NOMO-1 treated with DMSO at 0.1 percent for 48 hours (cell line): ENCODE results near the gene IL10RA.

Source experiments
- DNase-seq: peaks from one replicate; lab custom pipeline; 2025; ENCODE audit not compliant: unreplicated experiment; lab: John Stamatoyannopoulos, UW

IL10RA gene

DNA sequence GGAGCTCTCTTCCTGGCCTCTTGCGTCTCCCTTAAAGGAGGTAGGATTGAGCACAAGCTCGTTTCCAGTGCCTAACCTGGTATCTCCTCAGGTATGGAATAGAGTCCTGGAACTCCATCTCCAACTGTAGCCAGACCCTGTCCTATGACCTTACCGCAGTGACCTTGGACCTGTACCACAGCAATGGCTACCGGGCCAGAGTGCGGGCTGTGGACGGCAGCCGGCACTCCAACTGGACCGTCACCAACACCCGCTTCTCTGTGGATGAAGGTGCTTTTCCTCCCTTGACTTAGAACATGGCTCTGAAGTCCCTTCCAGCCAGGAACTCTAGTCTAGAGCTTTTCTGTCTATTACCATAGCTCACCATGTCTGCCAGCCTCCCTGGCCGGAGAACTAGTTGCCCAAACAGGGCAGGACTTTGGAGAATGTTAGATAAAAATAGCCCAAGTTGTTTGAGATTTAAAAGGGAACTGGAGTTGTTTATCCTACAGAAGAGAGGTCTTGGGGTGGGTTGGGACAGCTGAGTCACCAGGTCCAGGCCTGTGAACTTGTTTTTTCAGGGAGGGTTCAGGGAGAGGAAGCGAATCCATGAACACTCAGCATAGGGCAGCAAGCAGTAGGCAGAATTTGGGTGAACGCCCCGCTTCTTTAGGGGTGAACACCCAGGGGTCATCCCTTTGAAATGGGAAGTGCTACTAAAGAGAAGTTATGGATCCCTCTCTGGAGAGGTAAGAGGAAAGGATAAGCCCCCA lies 3.3 kb downstream of the IL10RA start:
- DNase-seq = no peak

DNA sequence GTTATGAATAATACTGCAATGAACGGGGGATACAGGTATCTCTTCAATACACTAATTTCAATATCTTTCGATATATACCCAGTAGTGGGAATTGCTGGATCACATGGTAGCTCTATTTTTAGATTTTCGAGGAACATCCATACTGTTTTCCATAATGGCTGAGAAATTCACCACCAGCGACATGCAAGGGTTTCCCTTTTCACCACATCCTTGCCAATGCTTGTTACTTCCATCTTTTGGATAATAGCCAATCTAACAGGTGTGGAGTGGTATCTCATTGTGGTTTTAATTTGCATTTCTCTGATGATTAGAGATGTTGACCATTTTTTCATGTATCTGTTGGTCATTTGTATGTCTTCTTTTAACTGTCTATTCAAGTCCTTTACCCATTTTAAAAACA lies 5.9 kb downstream of the IL10RA start:
- DNase-seq = no peak

DNA sequence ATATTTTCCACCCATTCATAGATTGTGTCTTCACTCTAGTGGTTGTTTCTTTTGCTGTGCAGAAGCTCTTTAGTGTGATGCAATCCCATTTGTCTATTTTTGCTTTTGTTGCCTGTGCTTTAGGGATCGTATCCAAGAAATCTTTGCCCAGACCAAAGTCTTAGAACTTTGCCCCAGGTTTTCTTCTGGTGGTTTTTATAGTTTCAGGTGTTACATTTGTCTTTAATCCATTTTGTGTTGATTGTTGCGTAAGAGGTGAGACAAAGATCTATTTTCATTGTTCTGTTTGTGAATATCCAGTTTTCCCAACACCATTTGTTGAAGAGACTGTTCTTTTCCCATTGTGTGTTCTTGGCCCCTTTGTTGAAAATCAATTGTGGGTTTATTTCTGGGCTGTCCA lies 6.4 kb downstream of the IL10RA start:
- DNase-seq = no peak

DNA sequence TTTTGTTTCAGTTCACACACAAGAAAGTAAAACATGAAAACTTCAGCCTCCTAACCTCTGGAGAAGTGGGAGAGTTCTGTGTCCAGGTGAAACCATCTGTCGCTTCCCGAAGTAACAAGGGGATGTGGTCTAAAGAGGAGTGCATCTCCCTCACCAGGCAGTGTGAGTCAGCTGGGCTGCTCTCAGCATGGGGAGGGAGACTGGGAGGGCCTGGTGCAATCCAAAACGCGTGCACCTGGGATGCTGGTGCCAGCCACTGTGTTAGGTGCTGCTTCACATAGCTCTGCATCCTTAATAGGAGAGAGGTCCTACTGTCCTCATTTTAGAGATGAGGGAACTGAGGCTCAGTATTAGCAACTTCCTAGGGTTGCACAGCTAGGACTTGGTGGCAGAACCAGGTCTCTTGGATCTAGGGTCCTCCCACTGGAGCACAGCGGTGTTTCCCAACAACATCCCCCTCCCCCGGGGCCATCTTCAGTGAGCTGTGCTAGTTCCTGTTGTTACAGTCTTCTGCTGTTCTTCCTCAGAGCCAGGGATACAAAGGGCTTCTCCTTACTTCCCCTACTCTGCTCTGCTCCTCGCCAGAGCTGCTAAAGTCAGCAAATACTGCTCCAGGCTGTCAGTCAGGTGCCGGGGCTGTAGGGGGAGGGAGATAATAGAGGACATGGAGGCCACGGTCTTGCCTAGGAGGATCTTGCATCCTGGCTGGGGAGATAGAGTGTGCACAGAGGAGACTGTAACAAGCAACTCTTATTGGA lies 8.0 kb downstream of the IL10RA start:
- DNase-seq = no peak

DNA sequence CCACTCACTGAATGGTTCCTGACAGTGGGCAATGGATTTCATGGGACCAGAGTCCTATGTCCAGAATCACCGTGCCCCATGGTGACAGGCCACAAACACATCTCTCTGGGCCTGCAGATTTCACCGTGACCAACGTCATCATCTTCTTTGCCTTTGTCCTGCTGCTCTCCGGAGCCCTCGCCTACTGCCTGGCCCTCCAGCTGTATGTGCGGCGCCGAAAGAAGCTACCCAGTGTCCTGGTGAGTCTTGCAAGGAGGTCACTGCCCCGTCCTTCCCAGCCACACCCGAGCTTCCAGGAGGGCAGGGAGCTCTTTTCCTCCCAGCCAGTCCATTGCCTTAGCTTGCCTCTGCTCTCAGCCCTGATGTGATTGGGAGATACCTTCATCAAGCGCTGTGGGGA lies 9.3 kb downstream of the IL10RA start:
- DNase-seq = no peak

DNA sequence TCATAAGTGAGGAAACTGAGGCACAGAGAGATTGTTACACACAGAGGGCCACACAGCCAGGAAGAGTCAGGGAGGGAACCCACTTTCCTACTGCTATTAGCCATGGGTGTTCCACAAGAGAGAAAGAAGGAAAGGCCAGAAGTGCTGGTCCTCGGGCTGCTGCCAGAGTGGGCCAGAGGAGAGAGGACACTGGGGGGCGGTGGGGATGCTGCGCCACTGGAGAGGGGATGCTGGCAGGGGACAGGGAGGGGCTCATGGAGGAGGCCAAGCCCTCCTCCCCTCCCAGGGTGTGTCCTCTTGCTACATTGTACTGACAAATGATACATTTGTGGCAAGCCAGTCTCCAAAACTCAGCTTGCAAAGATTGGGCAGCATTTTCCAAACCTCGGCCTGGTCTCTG lies 9.9 kb downstream of the IL10RA start:
- DNase-seq = no peak

DNA sequence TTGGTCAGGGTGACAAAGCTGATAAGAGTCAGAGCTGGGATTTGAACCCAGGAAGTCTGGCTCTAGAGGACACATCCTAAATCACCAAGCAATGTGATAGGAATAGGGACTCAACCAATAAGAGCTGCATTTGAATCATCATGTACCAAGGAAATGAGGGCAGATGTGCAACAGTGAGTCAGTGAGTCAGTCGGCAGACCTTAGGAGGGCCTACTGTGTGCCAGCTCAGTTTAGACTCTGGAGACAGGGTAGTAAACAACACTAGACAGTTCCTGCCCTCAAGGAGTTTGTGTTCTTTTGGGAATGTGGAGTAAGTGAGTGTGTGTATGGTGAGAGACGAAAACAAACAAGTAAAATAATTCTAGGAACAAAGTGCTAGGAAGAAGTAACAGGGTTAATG lies 11.2 kb downstream of the IL10RA start:
- DNase-seq = no peak

DNA sequence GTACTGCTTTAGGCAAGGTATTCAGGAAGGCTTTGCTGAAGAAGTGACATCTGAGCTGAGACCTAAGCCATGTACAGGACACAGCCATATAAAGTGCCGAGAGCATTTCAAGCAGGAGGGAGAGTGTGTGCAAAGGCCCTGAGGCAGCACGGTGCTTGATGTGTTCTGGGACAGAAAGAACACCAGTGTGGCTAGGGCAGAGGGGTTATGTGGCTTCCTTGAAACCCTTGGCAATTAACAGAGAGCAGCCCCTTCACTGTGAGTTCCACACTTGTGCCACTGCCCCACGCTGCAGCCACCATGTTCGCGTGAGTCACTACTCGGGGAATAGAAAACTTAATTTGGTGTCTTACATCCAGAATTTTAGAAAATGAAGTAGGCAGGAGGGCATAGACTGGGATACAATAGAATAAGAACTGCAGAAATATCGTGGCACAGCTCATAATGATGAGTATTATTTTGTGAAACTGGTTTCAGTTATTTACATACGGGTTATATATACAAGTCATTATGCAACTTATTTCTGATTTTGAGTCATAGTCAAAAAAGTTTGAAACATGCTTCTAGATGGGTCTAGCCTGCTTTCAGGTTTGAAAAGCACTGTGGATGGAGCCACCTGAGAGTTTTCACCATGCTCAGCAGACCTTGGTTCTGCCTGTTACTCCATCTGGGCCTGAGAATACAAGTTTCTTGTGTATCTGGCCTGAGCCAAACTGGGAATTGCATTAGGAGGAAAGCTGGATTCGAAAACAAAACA lies 11.8 kb downstream of the IL10RA start:
- DNase-seq = no peak

DNA sequence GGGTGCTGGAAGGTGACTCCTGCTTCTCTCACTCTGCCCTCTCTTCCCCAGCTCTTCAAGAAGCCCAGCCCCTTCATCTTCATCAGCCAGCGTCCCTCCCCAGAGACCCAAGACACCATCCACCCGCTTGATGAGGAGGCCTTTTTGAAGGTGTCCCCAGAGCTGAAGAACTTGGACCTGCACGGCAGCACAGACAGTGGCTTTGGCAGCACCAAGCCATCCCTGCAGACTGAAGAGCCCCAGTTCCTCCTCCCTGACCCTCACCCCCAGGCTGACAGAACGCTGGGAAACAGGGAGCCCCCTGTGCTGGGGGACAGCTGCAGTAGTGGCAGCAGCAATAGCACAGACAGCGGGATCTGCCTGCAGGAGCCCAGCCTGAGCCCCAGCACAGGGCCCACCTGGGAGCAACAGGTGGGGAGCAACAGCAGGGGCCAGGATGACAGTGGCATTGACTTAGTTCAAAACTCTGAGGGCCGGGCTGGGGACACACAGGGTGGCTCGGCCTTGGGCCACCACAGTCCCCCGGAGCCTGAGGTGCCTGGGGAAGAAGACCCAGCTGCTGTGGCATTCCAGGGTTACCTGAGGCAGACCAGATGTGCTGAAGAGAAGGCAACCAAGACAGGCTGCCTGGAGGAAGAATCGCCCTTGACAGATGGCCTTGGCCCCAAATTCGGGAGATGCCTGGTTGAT lies 12.6 kb downstream of the IL10RA start:
- no peak for DNase-seq

DNA sequence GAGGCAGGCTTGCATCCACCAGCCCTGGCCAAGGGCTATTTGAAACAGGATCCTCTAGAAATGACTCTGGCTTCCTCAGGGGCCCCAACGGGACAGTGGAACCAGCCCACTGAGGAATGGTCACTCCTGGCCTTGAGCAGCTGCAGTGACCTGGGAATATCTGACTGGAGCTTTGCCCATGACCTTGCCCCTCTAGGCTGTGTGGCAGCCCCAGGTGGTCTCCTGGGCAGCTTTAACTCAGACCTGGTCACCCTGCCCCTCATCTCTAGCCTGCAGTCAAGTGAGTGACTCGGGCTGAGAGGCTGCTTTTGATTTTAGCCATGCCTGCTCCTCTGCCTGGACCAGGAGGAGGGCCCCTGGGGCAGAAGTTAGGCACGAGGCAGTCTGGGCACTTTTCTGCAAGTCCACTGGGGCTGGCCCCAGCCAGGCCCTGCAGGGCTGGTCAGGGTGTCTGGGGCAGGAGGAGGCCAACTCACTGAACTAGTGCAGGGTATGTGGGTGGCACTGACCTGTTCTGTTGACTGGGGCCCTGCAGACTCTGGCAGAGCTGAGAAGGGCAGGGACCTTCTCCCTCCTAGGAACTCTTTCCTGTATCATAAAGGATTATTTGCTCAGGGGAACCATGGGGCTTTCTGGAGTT lies 13.3 kb downstream of the IL10RA start:
- DNase-seq = no peak

DNA sequence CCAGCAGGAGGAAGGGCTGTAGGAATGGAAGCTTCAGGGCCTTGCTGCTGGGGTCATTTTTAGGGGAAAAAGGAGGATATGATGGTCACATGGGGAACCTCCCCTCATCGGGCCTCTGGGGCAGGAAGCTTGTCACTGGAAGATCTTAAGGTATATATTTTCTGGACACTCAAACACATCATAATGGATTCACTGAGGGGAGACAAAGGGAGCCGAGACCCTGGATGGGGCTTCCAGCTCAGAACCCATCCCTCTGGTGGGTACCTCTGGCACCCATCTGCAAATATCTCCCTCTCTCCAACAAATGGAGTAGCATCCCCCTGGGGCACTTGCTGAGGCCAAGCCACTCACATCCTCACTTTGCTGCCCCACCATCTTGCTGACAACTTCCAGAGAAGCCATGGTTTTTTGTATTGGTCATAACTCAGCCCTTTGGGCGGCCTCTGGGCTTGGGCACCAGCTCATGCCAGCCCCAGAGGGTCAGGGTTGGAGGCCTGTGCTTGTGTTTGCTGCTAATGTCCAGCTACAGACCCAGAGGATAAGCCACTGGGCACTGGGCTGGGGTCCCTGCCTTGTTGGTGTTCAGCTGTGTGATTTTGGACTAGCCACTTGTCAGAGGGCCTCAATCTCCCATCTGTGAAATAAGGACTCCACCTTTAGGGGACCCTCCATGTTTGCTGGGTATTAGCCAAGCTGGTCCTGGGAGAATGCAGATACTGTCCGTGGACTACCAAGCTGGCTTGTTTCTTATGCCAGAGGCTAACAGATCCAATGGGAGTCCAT lies 14.1 kb downstream of the IL10RA start:
- no peak for DNase-seq

DNA sequence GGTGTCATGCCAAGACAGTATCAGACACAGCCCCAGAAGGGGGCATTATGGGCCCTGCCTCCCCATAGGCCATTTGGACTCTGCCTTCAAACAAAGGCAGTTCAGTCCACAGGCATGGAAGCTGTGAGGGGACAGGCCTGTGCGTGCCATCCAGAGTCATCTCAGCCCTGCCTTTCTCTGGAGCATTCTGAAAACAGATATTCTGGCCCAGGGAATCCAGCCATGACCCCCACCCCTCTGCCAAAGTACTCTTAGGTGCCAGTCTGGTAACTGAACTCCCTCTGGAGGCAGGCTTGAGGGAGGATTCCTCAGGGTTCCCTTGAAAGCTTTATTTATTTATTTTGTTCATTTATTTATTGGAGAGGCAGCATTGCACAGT lies 14.6 kb downstream of the IL10RA start:
- no peak for DNase-seq

DNA sequence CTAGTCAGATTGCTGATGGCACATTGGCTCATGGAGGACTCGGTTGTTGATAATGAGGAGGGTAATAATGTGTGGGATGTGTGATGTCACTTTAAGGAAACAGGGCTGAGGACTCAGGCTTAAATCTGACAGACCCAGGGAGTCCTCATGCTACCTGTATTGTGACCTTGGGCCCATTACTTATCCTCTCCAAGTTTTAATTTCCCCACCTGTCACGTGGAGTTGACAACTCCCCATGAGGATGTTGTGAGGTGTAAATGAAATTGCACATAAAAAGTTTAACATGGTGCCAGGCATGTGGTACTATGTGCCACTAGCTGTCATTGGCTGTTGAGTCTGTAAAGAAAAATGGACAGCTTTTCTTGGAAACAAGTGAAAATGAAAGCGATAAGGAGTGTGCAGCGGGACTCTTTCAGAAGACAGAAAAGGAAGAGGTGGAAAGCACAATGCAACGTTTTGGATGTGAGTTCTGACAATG lies 15.3 kb downstream of the IL10RA start:
- no peak for DNase-seq

DNA sequence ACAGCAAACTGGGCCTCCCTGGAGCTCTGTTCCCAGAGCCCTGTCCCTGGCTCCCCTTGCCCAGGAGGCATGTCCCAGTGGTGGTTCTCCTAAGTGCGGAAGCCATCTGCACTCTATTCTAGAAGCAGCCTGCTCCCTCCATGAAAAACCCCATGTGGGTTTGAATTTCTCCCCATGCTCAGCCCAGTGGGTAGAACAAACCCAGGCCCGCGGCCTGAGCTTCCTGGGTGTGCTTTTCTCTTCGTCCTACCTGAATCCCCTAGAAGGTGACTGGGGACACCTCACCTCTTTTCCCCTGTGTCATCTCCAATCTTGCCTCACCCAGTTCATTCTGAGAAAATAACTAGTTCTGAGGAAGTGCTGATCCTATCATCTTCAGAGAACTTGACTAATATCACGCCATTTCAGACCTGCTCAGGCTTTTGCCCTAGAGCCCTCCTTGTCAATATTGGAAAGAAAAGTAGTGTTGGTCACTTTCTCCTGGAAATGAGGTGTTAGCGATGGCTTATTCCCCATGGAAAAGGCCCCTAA lies 15.9 kb downstream of the IL10RA start:
- DNase-seq = no peak

DNA sequence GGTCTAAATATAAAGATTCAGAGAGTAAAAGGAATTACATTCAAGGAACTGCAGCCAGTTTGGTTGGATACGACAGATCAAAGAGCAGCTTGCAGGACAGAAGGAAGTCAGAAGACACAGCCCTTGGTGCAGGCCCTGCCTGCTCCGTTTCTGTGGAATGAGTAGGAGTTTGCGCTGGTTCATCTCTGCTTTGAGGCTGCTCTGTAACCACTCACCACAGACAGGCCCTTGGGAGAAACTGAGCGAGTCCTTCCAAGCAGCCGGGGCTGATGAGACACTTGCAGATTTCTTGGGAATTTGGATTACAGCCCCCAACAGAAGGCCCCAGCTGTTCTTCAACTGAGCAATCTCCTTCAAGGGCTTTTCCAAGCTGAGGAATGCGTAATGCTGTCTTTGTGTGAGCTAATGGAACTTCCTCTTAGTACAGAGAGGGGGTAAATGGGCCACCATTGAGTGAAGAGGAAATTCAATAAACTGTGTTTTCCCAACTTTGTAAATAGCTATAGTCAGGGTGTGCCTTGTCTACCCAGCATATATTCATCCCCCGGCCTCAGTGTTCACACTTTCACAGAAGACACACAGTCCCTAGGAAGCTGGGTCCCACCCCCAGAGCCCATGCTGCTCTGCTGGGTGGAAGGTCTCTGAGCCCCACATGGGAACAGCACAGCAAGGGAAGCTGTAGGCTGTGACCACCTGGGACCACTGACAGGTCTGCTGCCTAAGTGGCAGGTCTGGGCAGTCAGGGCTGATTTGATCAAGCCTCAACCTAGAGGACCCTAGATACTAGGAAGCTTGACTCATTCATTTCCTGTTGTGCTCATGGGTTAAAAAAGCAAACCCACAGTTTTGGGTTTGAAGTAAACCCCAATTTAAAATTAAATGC lies 16.6 kb downstream of the IL10RA start:
- DNase-seq = peak; percentile 45

DNA sequence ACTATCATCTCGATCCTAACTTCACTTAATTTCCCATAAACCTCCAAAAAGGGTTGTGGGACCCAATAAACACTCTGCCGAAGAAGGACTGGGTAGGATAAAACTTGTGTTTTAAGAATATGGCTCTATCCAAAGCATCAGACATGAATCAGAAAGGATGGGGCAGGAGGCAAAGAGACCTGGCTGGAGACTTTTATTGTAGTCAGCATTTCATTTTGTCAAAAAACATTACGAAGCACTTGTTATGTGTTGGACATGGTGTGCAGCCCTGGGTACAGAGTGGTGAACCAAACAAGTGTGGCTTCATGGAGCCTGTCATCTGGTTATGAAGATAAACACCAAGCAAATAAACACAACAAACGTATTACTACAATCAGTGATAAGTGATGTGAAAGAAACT lies 17.3 kb downstream of the IL10RA start:
- DNase-seq = no peak

DNA sequence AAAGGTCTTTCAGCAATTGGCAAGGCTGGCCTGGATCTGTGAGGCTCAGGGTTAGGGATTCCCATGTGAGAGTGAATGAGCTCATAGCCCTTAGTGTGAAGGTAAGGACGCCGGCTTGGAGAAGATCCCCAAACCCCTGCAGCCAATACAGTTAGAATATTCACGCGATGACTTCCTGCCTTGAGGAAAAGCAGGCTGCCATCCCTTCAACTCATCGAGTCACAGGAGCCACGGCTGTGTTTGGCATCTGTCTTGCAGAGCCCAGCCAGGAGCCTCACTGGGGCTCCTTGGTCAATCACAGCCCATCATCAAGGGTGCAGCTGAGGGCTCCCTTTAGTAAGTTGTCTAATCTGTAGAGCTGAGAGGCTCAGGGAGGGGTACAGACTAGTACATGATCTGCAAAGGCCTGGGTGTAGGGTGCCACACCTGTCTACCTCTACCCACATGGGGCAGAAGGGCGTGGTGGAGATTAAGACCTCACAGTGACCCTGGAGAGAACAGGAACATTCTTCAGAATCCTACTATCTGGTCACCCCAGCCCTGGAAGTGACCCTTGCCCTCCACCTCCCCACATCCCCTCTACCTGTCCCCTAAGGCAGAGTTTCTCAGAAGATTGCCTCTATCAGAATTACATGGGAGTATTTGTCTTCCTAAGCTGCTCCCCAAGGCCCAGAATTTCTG lies 18.5 kb downstream of the IL10RA start:
- no peak for DNase-seq
